Stomach (tissue), 4 donors: ENCODE data around the gene RABL6.

Source experiments
- CTCF ChIP-seq, 7 experiments: fragments of 450-650 bp in 4 of 7; fragments of 200-600 bp in 3 of 7; sonication (generic) in 3 of 7; IDR thresholded peaks; one replicate each; pipeline ENCODE4 v1.5.1; 2016 to 2019; ENCODE audit warnings: antibody characterized with exemption in 7 of 7, control low read depth in 2 of 7, mild to moderate bottlenecking in 1 of 7
- EP300 ChIP-seq: sonication (generic); formaldehyde crosslinking; IDR thresholded peaks from one replicate; pipeline ENCODE4 v1.6.1; 2017; ENCODE audit warnings: antibody characterized with exemption
- POLR2A ChIP-seq, 4 donors: fragments of 450-650 bp; IDR thresholded peaks; one replicate each; pipeline ENCODE4 v1.6.1; 2016; ENCODE audit warnings: antibody characterized with exemption in 4 of 4, control low read depth in 2 of 4, mild to moderate bottlenecking in 1 of 4, moderate library complexity in 1 of 4
- POLR2AphosphoS5 ChIP-seq, 3 donors: sonication (generic); formaldehyde crosslinking; IDR thresholded peaks; one replicate each; pipeline ENCODE4 v1.6.1; 2016; ENCODE audit warnings: antibody characterized with exemption in 3 of 3

DNA sequence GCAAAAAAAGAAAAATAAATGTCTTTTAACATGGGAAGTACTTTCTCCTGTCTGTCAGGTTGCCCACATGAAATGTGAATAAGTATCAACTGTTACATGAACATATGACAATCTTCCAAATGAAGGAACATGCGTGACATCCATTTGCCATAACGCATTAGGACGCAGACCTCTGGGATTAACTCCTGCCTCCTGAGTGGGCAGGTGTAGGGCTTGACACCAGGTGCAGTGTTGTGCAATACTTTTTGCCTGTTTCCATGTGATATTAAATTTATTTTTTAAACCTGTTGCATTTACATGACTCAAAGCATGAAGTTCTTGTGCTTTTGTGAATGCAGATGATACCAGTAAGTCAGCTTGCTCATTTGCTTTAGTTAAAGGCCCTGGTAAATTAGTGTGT is 25.3 kb upstream of the RABL6 start:
- TF ChIP-seq CTCF (IDR thresholded peaks at IDR 0.05) (no peak), POLR2A (IDR thresholded peaks at IDR 0.05) (no peak), POLR2AphosphoS5 (IDR thresholded peaks at IDR 0.05) (no peak), EP300 (no peak)
